Fibroblast of pulmonary artery (primary cell): Measurements from ENCODE around the gene GRB10.

Experiments
- DNase-seq: peaks from one replicate; pipeline ENCODE4 v3.0.0-alpha.2; 2010; ENCODE audit warnings: low read depth
- H3K4me3 ChIP-seq: replicated peaks from 2 replicates; pipeline ENCODE4 v1.5.1; 2011; ENCODE audit warnings: low read depth, mild to moderate bottlenecking, control low read depth, low read length, moderate library complexity
- TF ChIP-seq, protein P1 (sequence below): IDR thresholded peaks from 2 replicates; pipeline ENCODE4 v1.5.1; 2011; ENCODE audit warnings: mild to moderate bottlenecking, control low read depth, low read length, inconsistent platforms; ENCODE audit errors: missing control alignments

GRB10 gene

DNA sequence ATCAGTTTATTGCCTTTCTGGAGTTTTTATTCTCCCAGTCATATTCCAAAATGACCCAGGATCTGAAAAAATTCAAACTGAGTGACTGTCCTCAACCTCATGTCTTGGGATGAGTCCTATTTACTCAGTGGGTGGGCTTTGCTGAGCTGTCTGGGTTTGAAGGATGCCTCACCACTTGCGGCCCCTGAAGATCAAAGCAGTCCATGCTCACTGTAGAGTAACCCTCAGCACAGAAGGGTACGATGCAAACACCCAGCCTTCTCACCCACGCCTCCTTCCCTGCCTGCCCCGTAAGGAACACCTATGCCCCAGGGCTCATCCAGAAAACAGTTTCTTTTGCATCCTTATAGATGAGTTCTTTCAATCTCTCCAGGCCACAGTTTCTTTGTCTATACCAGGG lies 42.2 kb upstream of the GRB10 start:
- TF ChIP-seq, protein P1, sequence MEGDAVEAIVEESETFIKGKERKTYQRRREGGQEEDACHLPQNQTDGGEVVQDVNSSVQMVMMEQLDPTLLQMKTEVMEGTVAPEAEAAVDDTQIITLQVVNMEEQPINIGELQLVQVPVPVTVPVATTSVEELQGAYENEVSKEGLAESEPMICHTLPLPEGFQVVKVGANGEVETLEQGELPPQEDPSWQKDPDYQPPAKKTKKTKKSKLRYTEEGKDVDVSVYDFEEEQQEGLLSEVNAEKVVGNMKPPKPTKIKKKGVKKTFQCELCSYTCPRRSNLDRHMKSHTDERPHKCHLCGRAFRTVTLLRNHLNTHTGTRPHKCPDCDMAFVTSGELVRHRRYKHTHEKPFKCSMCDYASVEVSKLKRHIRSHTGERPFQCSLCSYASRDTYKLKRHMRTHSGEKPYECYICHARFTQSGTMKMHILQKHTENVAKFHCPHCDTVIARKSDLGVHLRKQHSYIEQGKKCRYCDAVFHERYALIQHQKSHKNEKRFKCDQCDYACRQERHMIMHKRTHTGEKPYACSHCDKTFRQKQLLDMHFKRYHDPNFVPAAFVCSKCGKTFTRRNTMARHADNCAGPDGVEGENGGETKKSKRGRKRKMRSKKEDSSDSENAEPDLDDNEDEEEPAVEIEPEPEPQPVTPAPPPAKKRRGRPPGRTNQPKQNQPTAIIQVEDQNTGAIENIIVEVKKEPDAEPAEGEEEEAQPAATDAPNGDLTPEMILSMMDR = no peak
- no peak overlapping the region for H3K4me3 ChIP-seq
- DNase-seq = no peak

DNA sequence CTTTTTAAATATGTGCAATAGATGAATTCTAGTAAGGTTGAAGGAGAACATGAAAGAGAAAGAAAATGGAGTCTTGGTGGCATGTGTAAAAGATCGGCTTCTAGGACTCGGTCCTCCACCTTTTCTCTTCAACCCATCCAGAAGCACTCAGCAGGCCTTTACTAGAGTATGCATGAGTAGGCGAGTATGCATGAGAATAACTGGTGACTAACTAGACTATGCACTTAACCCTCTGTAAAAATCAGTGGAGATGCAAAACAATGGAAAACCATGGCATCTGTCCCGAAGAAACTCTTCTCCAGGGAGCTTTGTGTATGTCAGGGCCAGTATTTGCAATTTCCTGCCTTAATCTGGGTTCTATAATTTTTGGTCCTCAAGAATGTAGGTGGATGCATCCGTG lies 40.0 kb upstream of the GRB10 start:
- H3K4me3 ChIP-seq = no peak overlapping the region
- TF ChIP-seq, protein P1 = no peak
- DNase-seq = peak; percentile 50

DNA sequence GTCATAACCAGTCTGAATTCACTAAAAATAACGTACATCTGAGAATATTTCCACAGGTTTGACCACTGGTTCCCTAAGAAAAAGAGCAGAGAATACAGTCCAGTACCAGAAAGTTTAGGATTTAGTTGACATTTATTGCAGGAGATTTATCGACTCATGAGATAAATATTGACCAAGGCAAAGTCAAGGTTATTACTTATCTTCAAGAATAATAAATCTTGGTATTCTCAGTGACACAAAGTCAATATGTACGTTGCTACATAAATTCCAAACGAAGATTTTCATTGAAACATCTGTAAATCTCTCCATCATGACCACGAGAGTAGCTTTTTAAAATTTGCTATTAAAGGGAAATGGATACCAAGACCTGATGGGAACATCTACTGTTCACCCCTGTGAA lies 39.4 kb upstream of the GRB10 start:
- no peak overlapping the region for H3K4me3 ChIP-seq
- no peak for DNase-seq
- TF ChIP-seq, protein P1 = no peak

DNA sequence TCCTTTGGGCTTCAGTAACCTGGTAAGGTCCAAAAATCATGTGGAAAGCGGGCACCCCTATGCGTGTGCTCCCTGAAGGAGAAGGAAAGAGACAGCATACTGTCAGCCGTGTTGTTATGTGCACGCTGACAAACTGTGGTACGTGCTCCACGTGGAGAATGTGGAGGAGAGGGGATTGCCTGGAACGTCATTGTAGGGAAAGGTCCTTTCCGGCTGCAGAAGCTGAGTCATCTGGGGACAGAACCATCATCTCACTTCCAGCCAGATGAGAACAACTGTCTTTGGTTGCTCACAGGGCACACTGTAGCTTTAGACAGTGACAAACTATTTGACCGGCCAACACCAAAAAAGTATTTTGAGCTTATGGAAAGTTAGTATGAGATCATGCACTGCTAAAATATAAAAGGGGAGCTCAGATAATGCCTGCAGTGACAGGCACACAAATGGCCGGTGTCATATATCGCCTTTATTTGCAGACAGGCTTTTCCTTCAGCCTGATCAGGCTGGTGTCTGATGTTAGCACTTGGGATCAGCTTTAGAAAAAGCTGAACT lies 38.8 kb upstream of the GRB10 start:
- H3K4me3 ChIP-seq = no peak overlapping the region
- DNase-seq = peak; percentile 52
- TF ChIP-seq, protein P1 = no peak

DNA sequence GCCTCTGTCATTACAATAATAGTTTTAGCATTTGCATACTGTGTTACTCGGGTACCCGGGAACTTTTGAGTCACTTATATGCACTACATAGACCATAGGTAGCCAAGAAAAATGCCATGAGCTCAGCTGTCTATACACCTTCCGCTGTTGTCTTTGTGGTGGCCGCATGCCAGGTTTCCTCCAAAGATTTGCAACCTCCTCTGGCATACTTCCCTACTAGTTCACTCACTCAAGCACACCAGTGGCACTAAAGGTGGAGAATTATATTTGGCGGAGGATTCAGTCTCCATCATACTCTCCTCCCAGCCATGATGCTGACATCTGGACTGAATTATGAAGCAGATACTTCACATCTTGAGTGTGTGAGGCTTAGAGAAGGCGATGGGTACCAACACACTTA lies 35.6 kb upstream of the GRB10 start:
- TF ChIP-seq, protein P1 = no peak
- no peak for DNase-seq
- no peak overlapping the region for H3K4me3 ChIP-seq

DNA sequence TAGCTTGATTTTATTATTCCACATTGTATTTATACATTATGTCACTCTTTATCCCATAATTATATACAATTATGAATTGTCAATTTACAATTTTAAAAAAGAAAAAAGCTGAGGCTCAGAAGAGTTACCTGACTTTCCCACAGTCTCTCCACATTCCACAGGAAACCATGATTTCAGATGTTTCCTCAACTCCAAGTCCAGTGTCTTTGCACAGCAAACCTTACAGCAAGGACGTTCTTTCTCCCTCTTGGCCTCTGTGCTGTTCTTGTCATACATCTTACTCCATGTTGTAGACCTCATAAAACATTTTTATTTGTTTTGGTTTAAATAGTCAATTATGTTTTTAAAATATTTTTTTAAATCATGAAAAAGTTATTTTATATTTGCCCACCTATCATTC lies 34.9 kb upstream of the GRB10 start:
- TF ChIP-seq, protein P1 = no peak
- no peak for DNase-seq
- no peak overlapping the region for H3K4me3 ChIP-seq

DNA sequence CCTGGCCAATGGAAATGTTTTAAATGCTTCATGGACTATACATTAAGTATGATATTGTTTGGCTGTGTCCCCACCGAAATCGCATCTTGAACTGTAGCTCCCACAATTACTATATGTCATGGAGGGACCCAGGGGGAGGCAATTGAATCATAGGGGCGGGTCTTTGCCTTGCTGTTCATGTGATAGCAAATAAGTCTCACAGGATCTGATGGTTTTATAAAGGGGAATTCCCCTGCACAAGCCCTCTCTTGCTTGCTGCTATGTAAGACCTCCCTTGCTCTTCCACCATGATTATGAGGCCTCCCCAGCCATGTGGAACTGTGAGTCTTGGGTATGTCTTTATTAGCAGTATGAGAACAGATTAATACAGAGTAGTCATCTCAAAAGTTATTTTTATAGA lies 32.4 kb upstream of the GRB10 start:
- H3K4me3 ChIP-seq = no peak overlapping the region
- TF ChIP-seq, protein P1 = no peak
- DNase-seq = no peak
